Measurements from ENCODE around the gene METTL23.

DNA sequence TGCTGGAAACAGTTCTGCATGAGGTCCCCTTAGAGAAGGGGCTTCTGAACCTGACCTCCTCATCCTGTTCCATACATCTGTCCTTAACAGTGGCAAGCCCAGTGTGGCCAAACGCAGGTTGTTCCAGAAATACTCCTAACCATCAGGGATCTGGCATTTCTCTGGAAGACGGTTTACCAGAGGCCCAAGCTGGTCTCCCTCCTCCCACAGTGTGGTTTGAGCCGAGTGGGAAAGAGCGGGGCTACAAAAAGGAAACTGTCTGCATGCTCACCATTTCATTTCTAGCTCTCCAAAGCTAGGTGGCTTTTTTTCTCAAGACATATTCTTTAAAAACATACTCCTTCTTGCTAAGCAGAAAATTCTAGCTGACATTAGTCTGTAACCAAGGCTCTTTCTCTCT, 21.8 kb upstream of the METTL23 start:
- TF ChIP-seq, protein P1, sequence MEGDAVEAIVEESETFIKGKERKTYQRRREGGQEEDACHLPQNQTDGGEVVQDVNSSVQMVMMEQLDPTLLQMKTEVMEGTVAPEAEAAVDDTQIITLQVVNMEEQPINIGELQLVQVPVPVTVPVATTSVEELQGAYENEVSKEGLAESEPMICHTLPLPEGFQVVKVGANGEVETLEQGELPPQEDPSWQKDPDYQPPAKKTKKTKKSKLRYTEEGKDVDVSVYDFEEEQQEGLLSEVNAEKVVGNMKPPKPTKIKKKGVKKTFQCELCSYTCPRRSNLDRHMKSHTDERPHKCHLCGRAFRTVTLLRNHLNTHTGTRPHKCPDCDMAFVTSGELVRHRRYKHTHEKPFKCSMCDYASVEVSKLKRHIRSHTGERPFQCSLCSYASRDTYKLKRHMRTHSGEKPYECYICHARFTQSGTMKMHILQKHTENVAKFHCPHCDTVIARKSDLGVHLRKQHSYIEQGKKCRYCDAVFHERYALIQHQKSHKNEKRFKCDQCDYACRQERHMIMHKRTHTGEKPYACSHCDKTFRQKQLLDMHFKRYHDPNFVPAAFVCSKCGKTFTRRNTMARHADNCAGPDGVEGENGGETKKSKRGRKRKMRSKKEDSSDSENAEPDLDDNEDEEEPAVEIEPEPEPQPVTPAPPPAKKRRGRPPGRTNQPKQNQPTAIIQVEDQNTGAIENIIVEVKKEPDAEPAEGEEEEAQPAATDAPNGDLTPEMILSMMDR (IDR thresholded peaks at IDR 0.05) = no peak
- TF ChIP-seq POLR2A (IDR thresholded peaks at IDR 0.05) = no peak

Measured in lower leg skin (tissue), 3 donors.